NCI-H1694 treated with DMSO at 0.1 percent for 48 hours (cell line): ENCODE results near the gene PRKCA.

Source experiments
- DNase-seq: peaks from one replicate; lab custom pipeline; 2025; lab: John Stamatoyannopoulos, UW

Gene PRKCA

GRCh38 chr17:66655461-66655860 lies 353.0 kb downstream of the PRKCA start:
- DNase-seq: no peak

DNA sequence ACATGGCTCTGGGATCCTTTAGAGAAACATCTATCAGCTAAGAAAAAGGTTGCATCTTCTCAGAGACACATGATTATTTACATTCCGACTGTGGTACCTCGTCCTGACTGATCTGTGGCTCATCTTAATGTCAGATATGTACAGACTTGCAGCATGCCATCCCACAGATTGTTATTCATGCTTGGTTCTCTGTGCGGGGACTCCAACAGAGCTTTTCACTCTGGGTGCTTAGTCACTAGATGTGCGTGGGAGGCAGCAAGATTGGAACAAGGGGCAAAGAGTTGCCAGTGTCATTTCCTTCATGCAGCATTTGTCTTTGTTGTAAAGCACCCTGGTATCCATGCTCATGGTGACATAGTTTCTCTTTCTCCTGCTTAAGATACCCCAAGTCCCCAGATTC lies 353.4 kb downstream of the PRKCA start:
- no peak for DNase-seq

GRCh38 chr17:66661411-66662256 lies 359.2 kb downstream of the PRKCA start:
- no peak for DNase-seq

- no peak for DNase-seq
Observed at GRCh38 chr17:66662496-66662895, 360.1 kb downstream of the PRKCA start.

DNA sequence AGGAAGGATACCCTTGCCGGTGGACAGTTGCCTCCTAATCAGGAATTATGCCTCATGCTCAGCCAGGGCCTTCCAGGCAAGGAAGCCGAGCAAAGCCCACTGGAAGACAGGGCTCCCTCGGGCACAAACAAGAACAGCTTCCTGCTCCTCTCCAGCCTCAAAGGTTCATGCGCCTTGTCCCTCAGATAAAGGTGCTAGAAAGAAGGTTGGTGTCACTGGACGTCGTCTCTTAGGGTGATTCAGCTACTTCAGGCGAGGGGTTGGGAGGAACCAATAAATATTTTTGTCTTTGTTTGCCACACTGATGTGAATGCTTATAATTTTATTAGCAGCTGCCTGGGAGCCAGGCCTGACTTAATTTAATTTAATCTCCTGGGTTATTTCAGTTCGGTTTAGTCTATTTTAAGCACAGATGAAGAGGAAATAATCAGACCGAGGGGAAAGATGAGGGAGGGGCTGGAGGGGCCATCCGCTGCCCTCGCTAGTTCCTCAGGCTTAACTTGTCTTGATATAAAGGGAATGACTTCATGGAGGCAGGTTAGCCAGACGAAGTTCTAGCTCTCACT lies 360.7 kb downstream of the PRKCA start:
- DNase-seq: no peak

DNA sequence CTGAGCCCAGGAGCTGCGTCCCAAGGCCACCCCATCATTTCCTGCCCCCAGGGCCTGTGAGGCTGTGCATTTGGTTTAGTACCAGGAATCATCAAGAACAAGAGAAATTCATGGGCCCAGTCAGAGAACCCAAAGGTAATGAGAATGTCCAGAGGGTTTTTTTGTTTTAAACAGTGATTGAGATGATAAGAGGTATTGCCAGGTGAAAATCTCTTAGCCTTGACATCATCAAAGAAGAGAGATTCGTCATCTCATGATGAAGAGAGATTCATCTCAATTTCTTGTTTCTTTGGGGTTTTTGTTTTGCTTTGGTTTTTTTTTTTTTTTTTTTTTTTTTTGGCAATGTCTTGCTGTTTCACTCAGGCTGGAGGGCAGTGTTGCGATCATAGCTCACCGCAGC lies 361.9 kb downstream of the PRKCA start:
- DNase-seq: no peak

- no peak for DNase-seq
Observed at GRCh38 chr17:66665194-66665593, 362.8 kb downstream of the PRKCA start.

- no peak for DNase-seq
Observed at GRCh38 chr17:66667090-66667489, 364.7 kb downstream of the PRKCA start.

DNA sequence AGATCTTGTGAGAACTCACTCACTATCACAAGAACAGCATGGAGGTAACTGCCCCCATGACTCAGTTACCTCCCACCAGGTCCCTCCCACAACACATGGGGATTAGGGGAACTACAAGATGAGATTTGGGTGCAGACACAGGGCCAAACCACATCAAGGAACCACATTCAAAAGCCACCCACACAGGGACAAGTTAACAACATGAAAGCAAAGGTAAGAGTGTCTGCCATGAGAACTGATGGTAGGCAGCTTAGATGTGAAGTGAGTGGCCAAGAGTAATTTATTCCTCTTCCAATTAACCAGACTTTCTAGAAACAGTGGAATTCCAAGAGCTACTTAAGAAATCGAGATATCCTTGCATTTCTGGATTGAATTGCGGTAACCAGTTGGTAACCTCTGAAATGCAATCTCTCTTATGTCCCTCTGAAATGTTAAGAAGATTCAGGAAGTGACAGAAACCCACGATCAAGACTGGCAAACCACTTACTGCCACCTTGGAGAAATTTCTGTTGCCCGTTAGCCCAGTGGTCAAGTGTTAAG lies 365.1 kb downstream of the PRKCA start:
- no peak for DNase-seq

DNA sequence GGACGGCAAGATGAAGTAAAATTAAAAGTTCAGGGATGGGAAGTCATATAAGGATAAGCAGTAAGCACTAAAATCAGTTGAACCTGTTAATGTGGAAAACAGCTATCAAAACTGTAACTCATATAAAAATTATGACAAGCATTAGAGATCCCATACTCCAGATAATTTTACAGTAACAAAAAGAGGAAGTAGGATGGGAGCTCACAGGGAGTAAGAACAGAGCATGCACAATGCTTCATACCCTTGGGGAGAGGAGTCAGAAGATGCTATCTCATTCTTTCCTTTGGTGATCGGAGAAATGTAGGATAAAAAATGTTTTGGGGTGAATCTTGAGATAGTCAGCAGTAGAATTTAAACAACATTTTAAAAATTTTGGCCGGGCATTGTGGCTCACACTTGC lies 367.8 kb downstream of the PRKCA start:
- no peak for DNase-seq

GRCh38 chr17:66671156-66671555 lies 368.7 kb downstream of the PRKCA start:
- DNase-seq: no peak

DNA sequence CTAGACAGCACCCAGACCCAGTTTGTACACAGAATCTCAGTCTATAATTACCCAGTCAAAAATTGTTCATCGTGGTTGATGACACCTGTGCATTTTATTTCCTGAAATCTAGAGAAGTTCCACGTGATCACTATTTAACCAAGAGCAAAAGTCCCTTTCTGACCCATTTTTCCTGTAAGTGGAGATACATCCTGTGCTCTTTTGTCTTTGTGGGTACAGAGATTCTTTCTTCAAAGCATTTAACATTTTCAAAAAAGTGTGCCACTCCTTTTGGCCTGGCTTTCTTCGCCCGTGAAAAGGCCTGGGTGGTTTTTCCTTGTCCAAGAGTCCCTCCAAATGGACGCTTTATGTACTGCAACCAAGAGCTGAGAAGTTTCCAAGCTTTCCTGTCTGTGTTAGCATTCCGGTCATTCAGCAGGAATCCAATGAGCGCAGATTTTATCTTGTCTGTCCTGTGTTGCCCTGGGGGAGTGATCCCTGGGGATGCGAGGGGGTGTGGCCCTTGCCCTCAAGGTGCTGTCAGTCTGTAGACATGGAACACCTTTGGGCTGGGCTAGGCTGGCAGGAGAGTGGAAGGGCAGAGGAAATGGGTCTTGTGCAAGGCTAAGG lies 371.4 kb downstream of the PRKCA start:
- no peak for DNase-seq

DNA sequence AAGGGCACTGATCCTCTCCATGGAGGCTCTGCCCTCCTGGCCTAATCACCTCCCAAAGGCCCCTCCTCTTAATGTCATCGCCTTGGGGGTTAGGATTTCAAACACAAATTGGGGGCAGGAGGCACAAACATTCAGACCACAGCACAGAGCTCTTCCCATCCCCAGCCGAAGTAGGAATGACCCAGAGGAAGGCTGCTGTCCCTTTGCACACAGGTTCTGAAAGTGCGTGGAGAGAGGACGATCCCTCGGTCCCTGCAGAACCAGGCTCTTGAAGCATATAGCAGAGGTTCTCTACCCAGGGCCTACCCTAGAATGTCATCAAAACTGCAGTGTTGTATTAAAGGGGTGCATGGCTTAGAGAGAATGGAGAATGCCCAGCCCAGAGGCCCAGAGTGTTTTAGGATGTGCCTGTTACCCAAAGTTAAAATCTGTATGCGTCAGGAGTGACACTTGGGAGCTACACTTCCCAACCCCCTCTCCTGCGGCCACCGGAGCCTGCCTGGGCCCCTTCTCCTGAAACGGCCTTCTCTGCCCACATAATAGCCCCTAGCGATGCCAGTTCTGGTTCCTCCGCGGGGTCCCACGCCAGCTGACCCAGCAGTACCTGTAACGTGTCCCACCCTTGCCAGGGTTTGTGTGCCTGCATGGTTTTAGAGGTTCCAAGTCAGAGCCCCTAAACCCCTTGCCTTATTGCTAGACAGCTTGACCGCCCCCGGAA lies 373.0 kb downstream of the PRKCA start:
- DNase-seq: no peak

GRCh38 chr17:66675991-66676371 lies 373.6 kb downstream of the PRKCA start:
- DNase-seq: no peak

GRCh38 chr17:66676421-66676820 lies 374.0 kb downstream of the PRKCA start:
- no peak for DNase-seq

DNA sequence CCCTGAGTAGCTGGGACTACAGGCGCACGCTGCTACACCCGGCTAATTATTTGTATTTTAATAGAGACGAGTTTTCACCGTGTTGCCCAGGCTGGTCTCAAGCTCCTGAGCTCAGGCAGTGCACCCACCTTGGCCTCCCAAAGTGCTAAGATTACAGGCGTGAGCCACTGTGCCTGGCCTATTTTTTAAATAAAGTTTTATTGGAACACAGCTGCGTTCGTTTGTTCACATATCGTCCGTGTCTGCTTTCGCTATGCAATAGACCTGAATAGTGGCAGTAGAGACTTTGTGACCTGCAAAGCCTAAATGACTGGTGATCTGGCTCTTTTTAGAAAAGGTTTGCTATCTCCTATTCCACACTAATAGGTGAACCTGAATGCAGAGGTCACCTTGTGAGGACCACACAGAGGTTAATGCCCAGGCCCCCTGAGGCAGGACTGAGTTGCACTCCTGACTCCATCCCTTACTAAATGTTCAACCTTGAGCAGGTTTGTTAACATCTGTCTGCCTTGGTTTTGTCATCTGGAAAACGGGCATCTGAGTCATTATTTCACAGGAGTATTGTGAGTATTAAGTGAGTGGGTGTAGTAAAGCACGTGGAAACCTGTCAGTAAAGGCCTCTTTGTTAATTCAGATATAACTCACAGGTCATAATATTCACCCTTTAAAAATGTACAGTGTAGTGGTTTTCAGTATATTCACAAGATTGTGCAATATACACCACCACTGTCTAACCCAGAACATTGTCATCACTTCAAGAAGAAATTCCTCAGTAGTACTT lies 375.0 kb downstream of the PRKCA start:
- no peak for DNase-seq

DNA sequence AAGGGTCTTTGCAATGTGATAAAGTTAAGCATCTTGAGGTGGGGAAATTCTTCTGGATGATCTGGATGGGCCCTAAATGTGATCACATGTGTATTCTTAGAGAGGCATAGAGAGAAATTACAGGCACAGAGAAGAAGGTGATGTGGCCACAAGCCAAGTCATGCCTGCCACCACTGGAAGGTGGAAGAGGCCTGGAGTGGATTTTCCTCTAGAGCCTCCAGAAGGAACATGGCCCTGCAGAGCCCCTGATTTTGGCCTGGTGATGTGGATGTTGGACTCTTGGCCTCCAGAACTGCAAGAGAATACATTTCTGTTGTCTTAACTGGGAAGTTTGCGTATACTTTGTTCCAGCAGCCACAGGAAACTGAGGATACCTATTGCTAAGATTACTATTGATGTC lies 375.6 kb downstream of the PRKCA start:
- no peak for DNase-seq

- no peak for DNase-seq
Observed at GRCh38 chr17:66678827-66679226, 376.4 kb downstream of the PRKCA start.

GRCh38 chr17:66679631-66680517 lies 377.5 kb downstream of the PRKCA start:
- DNase-seq: no peak

DNA sequence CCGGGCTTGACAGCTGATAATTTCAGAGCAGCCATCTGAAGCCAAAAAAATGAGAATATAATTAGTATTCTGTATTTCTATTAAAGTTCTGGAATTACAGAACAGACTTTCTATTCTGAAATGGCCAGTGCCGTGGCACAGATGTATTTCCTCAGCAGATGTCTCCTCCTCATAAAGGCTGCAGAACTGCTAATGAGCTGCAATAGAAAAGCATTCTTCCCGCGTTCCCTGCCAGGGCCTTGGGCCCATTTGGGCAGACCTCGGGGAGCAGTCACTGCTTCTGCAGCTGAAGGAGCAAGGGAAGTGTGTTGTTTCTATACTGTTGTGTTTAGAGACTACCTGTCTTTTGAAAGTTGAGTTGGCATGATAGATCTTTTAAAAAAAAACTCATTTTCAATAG lies 379.9 kb downstream of the PRKCA start:
- DNase-seq: no peak

DNA sequence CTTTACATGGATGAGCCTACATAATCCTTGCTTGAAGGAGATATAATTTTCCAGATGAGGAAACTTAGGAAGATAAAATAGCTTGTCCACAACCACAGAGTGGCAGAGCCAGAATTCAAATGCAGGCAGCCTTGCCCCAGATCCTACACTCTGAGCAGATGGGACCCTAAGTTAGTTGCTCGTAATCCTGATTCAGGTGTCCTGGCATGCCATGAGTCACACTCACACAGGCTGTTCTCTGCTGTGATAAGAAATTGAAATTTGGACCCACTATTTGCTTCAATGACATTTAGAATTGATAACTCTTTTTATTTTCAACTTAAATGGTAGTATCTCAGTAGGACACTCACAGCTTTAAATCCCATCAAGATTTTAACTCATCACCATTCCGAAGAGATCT lies 381.8 kb downstream of the PRKCA start:
- DNase-seq: no peak
